Common myeloid progenitor, CD34-positive (primary cell): ENCODE data around the gene TBC1D22A.
"Not testable (repeated sequence)": the region's sequence is repeated elsewhere in the genome, so short reads cannot be mapped to it uniquely, and the experiment has no call there.

ENCODE experiments used
- CTCF ChIA-PET: fragments of 350-600 bp; sonication (Branson Sonifier 250); formaldehyde crosslinking; loops from one replicate; lab custom pipeline; 2021; ENCODE audit warnings: antibody characterized with exemption; lab: Charles Lee
- POLR2A ChIA-PET: fragments of 350-600 bp; sonication (Branson Sonifier 250); formaldehyde crosslinking; loops from one replicate; lab custom pipeline; 2021; ENCODE audit warnings: antibody characterized with exemption; lab: Charles Lee
- DNase-seq, 3 donors: peaks; one replicate each; pipeline versions ENCODE4 v3.0.0 to v3.0.0-alpha.2; 2013
- H3K27ac ChIP-seq, 2 experiments: 1 replicate in 1 of 2; 2 replicates in 1 of 2; pipeline ENCODE4 v1.7.0; 2013; ENCODE audit warnings: inconsistent platforms in 2 of 2, low read length in 2 of 2, mild to moderate bottlenecking in 2 of 2, low read depth in 1 of 2, moderate library complexity in 1 of 2; ENCODE audit not compliant: severe bottlenecking in 2 of 2, insufficient read depth in 1 of 2, poor library complexity in 1 of 2
- H3K27me3 ChIP-seq, 5 experiments: replicated peaks in 2 of 5; 1 replicate in 3 of 5; 2 replicates in 2 of 5; pipeline versions ENCODE4 v1.6.1 to v1.7.0; 2013; ENCODE audit warnings: low read length in 4 of 5, mild to moderate bottlenecking in 2 of 5, moderate library complexity in 2 of 5, inconsistent platforms in 1 of 5; ENCODE audit not compliant: insufficient read depth in 5 of 5, control insufficient read depth in 4 of 5
- H3K36me3 ChIP-seq, 4 experiments: 1 replicate in 2 of 4; 2 replicates in 2 of 4; pipeline versions ENCODE4 v1.6.1 to v1.7.0; 2013; ENCODE audit warnings: low read length in 3 of 4, control low read depth in 1 of 4, mild to moderate bottlenecking in 1 of 4; ENCODE audit not compliant: control insufficient read depth in 4 of 4, insufficient read depth in 4 of 4
- H3K4me1 ChIP-seq, 4 experiments: 1 replicate in 3 of 4; 2 replicates in 1 of 4; pipeline versions ENCODE4 v1.6.1 to v1.7.1; 2013; ENCODE audit warnings: low read length in 3 of 4, mild to moderate bottlenecking in 3 of 4, control low read depth in 1 of 4, inconsistent platforms in 1 of 4, moderate library complexity in 1 of 4; ENCODE audit not compliant: control insufficient read depth in 4 of 4, insufficient read depth in 4 of 4; ENCODE audit errors: control extremely low read depth in 1 of 4
- H3K4me3 ChIP-seq, 7 experiments: 1 replicate in 4 of 7; 2 replicates in 3 of 7; pipeline versions ENCODE4 v1.5.1 to v1.7.0; 2013; ENCODE audit warnings: mild to moderate bottlenecking in 7 of 7, low read length in 6 of 7, moderate library complexity in 6 of 7, inconsistent platforms in 2 of 7, low read depth in 2 of 7, control low read depth in 1 of 7; ENCODE audit not compliant: insufficient read depth in 4 of 7, control insufficient read depth in 1 of 7; ENCODE audit errors: extremely low read depth in 1 of 7
- H3K9me3 ChIP-seq, 5 experiments: 1 replicate in 4 of 5; 2 replicates in 1 of 5; pipeline versions ENCODE4 v1.6.1 to v1.7.1; 2013; ENCODE audit warnings: low read length in 4 of 5, mild to moderate bottlenecking in 2 of 5, inconsistent platforms in 1 of 5, low read depth in 1 of 5, moderate library complexity in 1 of 5; ENCODE audit not compliant: control insufficient read depth in 4 of 5, insufficient read depth in 2 of 5; ENCODE audit errors: control extremely low read depth in 1 of 5
- WGBS: methylation state at CpG from one replicate; pipeline ENCODE4 v1.1.5; 2013; ENCODE audit not compliant: insufficient coverage; 5-methylcytosine and 5-hydroxymethylcytosine counted together

TBC1D22A gene

GRCh38 chr22:47140975-47141374, 378.5 kb downstream of the TBC1D22A start:
- CTCF ChIA-PET, H3K4me1 ChIP-seq, H3K36me3 ChIP-seq, DNase-seq, H3K4me3 ChIP-seq, H3K9me3 ChIP-seq, POLR2A ChIA-PET, H3K27ac ChIP-seq, H3K27me3 ChIP-seq: not testable (repeated sequence)
- 98% methylated on average over 8 of the region's 8 CpGs for WGBS

GRCh38 chr22:47142427-47143046, 380.1 kb downstream of the TBC1D22A start:
- Histone ChIP-seq H3K27ac (no peak overlapping the region), H3K27me3 (no peaks in the 10 kb centered on the region), H3K4me3 (no peak overlapping the region), H3K4me1 (no peaks in the 10 kb centered on the region), H3K36me3 (peaks cover 0 to 3% (median 0%) of the 10 kb centered on the region in 4 experiments), H3K9me3 (no peaks in the 10 kb centered on the region)
- POLR2A ChIA-PET, result no interaction called here
- no peak for DNase-seq
- CTCF ChIA-PET, result no interaction called here
- no CpG with 5 or more reads among the region's 2 CpGs for WGBS

GRCh38 chr22:47143249-47143938, 380.9 kb downstream of the TBC1D22A start:
- no peak overlapping the region for H3K4me3 ChIP-seq
- peaks cover 0 to 5% (median 1%) of the 10 kb centered on the region in 4 experiments for H3K4me1 ChIP-seq
- ChIA-PET POLR2A (no interaction called here), CTCF (no interaction called here)
- no peak for DNase-seq
- 93% methylated on average over 16 of the region's 16 CpGs for WGBS
- peaks cover 0 to 3% (median 0%) of the 10 kb centered on the region in 4 experiments for H3K36me3 ChIP-seq
- no peaks in the 10 kb centered on the region for H3K9me3 ChIP-seq
- no peaks in the 10 kb centered on the region for H3K27me3 ChIP-seq
- H3K27ac ChIP-seq, result no peak overlapping the region

GRCh38 chr22:47144076-47144765, 381.8 kb downstream of the TBC1D22A start:
- DNase-seq, result no peak
- H3K4me3 ChIP-seq, result no peak overlapping the region
- no peak overlapping the region for H3K27ac ChIP-seq
- peaks cover 0 to 13% (median 4%) of the 10 kb centered on the region in 4 experiments for H3K4me1 ChIP-seq
- CTCF ChIA-PET, result no interaction called here
- H3K36me3 ChIP-seq, result peaks cover 0 to 3% (median 0%) of the 10 kb centered on the region in 4 experiments
- over 99% methylated on average over 17 of the region's 24 CpGs for WGBS
- POLR2A ChIA-PET, result no interaction called here
- no peaks in the 10 kb centered on the region for H3K27me3 ChIP-seq
- no peaks in the 10 kb centered on the region for H3K9me3 ChIP-seq

GRCh38 chr22:47144791-47145425, 382.5 kb downstream of the TBC1D22A start:
- 97% methylated on average over 19 of the region's 21 CpGs for WGBS
- H3K9me3 ChIP-seq, result no peaks in the 10 kb centered on the region
- no peak overlapping the region for H3K4me3 ChIP-seq
- DNase-seq, result no peak
- POLR2A ChIA-PET, result no interaction called here
- peaks cover 0 to 3% (median 0%) of the 10 kb centered on the region in 4 experiments for H3K36me3 ChIP-seq
- H3K27me3 ChIP-seq, result no peaks in the 10 kb centered on the region
- CTCF ChIA-PET, result no interaction called here
- peaks cover 0 to 20% (median 8%) of the 10 kb centered on the region in 4 experiments for H3K4me1 ChIP-seq
- no peak overlapping the region for H3K27ac ChIP-seq

- H3K9me3 ChIP-seq, result no peaks in the 10 kb centered on the region
- POLR2A ChIA-PET, result no interaction called here
- WGBS, result 97% methylated on average over 18 of the region's 20 CpGs
- peaks cover 0 to 3% (median 0%) of the 10 kb centered on the region in 4 experiments for H3K36me3 ChIP-seq
- no peak for DNase-seq
- CTCF ChIA-PET, result no interaction called here
- no peak overlapping the region for H3K4me3 ChIP-seq
- no peak overlapping the region for H3K27ac ChIP-seq
- peaks cover 0 to 30% (median 8%) of the 10 kb centered on the region in 4 experiments for H3K4me1 ChIP-seq
- no peaks in the 10 kb centered on the region for H3K27me3 ChIP-seq
Measured at GRCh38 chr22:47145883-47146282, 383.4 kb downstream of the TBC1D22A start.
